Type B pancreatic cell (in vitro differentiated cells): ENCODE data around the gene EDIL3. TPM values are rescaled to one million over a fixed set of nuclear protein-coding genes. Genes with fewer than 3 reads are reported as not detected.

ENCODE experiments used
- DNase-seq: peaks from one replicate; pipeline ENCODE4 v3.0.0; 2021; ENCODE audit warnings: mixed read lengths; ENCODE audit not compliant: unreplicated experiment; ENCODE audit errors: extremely low spot score
- H3K27ac Mint-ChIP-seq: 2 replicates; pipeline ENCODE4 v1.8.0; 2021; ENCODE audit warnings: mild to moderate bottlenecking, mixed read lengths
- H3K27me3 Mint-ChIP-seq: 2 replicates; pipeline ENCODE4 v1.8.0; 2021; ENCODE audit warnings: mixed read lengths
- H3K36me3 Mint-ChIP-seq: 2 replicates; pipeline ENCODE4 v1.8.0; 2021; ENCODE audit warnings: mixed read lengths
- H3K4me1 Mint-ChIP-seq: one replicate; pipeline ENCODE4 v1.8.0; 2021; ENCODE audit warnings: mixed read lengths; ENCODE audit not compliant: unreplicated experiment
- H3K4me3 Mint-ChIP-seq: 2 replicates; pipeline ENCODE4 v1.8.0; 2021; ENCODE audit warnings: mild to moderate bottlenecking, mixed read lengths
- H3K9me3 Mint-ChIP-seq: 2 replicates; pipeline ENCODE4 v1.8.0; 2021; ENCODE audit warnings: mixed read lengths
- total RNA-seq: library from RNA; stranded (reverse); gene quantifications from 2 replicates; pipeline ENCODE4 v1.2.1, GENCODE V29; 2021; ENCODE audit warnings: low replicate concordance
- TF ChIP-seq, protein P1 (sequence below): fragments of 200-600 bp; sonication (generic); conservative IDR thresholded peaks from 2 replicates; pipeline ENCODE4 v1.5.0; 2021; ENCODE audit warnings: antibody characterized with exemption, mild to moderate bottlenecking

The EDIL3 gene
- total RNA-seq, 1 donor from 2014 or later, result 19.1 TPM

- H3K4me1 Mint-ChIP-seq, result no peaks in the 10 kb centered on the region
- no peaks in the 10 kb centered on the region for H3K36me3 Mint-ChIP-seq
These were observed 473.2 kb downstream of the EDIL3 start for GRCh38 chr5:83911367-83911919.

DNA sequence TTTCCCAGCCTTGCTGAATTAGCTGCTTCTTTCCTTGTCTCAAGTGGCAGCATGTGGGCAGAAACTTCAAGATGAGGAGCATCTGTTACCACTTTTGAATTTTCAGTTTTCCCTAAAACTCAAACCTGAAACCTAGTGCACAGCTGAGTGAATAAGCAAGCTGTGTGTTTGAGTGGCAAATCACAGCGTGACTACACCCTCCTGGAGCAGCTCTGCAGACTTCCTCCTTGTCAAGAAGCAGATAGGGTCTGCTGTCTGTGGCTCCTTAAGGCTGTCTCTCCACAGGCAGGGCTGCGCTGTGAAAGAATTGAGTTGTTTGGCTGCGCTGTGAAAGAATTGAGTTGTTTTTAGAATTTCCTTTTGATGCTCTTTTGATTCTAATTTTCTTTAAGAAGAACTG is 484.4 kb downstream of the EDIL3 start:
- TF ChIP-seq, protein P1, sequence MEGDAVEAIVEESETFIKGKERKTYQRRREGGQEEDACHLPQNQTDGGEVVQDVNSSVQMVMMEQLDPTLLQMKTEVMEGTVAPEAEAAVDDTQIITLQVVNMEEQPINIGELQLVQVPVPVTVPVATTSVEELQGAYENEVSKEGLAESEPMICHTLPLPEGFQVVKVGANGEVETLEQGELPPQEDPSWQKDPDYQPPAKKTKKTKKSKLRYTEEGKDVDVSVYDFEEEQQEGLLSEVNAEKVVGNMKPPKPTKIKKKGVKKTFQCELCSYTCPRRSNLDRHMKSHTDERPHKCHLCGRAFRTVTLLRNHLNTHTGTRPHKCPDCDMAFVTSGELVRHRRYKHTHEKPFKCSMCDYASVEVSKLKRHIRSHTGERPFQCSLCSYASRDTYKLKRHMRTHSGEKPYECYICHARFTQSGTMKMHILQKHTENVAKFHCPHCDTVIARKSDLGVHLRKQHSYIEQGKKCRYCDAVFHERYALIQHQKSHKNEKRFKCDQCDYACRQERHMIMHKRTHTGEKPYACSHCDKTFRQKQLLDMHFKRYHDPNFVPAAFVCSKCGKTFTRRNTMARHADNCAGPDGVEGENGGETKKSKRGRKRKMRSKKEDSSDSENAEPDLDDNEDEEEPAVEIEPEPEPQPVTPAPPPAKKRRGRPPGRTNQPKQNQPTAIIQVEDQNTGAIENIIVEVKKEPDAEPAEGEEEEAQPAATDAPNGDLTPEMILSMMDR, result no peak
- Mint-ChIP-seq H3K9me3 (no peaks in the 10 kb centered on the region), H3K27ac (no peak overlapping the region), H3K27me3 (no peaks in the 10 kb centered on the region), H3K4me3 (no peak overlapping the region), H3K4me1 (no peaks in the 10 kb centered on the region), H3K36me3 (no peaks in the 10 kb centered on the region)
- no peak for DNase-seq

More at GRCh38 chr5:83911367-83911919, 473.2 kb downstream of the EDIL3 start:
- no peak for DNase-seq
- H3K27ac Mint-ChIP-seq, result no peak overlapping the region
- H3K4me3 Mint-ChIP-seq, result no peak overlapping the region
- no peaks in the 10 kb centered on the region for H3K9me3 Mint-ChIP-seq
- H3K27me3 Mint-ChIP-seq, result no peaks in the 10 kb centered on the region
- TF ChIP-seq, protein P1, result no peak

GRCh38 chr5:83899326-83899970 is 485.2 kb downstream of the EDIL3 start:
- Mint-ChIP-seq H3K4me3 (no peak overlapping the region), H3K9me3 (no peaks in the 10 kb centered on the region), H3K36me3 (no peaks in the 10 kb centered on the region), H3K4me1 (no peaks in the 10 kb centered on the region), H3K27me3 (no peaks in the 10 kb centered on the region), H3K27ac (no peak overlapping the region)
- TF ChIP-seq, protein P1, result no peak
- DNase-seq, result no peak

DNA sequence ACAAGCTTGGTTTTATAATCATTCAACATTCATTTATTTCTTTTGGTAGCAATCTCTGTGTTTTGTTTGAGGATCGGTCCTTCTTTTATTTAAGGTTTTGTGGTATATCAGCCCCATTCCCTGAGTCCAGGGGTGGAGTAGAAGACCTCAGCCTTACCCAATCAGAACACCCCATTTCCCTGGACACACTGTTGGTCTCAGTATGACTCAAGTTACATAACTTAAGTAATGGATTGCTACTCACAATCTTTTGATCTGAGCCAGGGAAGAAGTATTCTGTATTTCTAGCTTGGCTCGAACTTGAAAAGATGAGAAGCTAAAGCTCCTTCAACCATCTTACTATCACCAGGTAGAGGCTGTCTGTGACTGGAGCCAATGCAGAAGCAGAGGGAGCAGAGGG is 488.8 kb downstream of the EDIL3 start:
- Mint-ChIP-seq H3K27me3 (no peaks in the 10 kb centered on the region), H3K4me3 (no peak overlapping the region), H3K9me3 (no peaks in the 10 kb centered on the region), H3K27ac (no peak overlapping the region), H3K36me3 (no peaks in the 10 kb centered on the region), H3K4me1 (no peaks in the 10 kb centered on the region)
- TF ChIP-seq, protein P1, result no peak
- DNase-seq, result no peak

- no peak for DNase-seq
- Mint-ChIP-seq H3K4me3 (no peak overlapping the region), H3K36me3 (no peaks in the 10 kb centered on the region), H3K27me3 (no peaks in the 10 kb centered on the region), H3K9me3 (no peaks in the 10 kb centered on the region), H3K27ac (no peak overlapping the region), H3K4me1 (no peaks in the 10 kb centered on the region)
- TF ChIP-seq, protein P1, result no peak
These were observed 493.4 kb downstream of the EDIL3 start for GRCh38 chr5:83891261-83891660.
